Measurements from ENCODE around the gene ZBTB39. TPM values are rescaled to one million over a fixed set of nuclear protein-coding genes. Genes with fewer than 3 reads are reported as not detected.
"Not testable (repeated sequence)": the region's sequence is repeated elsewhere in the genome, so short reads cannot be mapped to it uniquely, and the experiment has no call there.

Gene ZBTB39
- total and polyA plus RNA-seq, 2 of the 13 experiments (the other 11 are each of a cell fraction or from before 2014, with no cell fraction given) = 6.5 to 6.9 TPM

DNA sequence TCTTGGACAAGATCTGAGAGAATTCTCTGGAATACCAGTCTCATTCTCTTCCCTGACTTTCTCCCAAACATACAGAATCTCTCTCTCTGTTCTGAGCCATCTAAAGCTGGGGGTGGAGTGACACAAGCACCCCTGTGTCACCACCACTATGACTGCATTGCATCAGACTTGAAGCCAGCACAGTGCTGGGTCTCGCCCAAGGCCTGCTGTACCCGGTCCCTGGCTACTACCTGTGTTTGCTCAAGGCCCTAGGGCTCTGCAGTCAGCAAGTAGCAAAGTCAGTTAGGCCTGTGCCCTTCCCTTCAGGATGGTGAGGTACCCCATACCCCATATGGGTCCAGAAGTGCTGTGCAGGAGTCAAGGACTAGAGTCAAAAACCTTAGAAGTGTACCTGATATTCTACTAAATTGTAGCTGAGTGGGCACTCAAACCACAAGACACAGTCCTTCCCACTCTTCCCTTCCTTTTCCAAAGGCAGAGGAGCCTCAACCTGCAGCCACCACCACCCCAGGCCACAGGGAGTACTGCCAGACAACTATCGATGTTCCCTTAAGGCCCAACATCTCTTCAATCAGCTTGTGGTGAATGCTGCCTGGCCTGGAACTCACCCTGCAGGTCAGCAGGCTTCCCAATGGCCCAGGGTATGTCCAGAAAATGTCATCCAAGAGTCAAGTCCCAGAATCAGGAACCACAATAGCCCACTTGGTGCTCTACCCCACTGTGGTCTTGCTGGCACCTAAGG is 27.8 kb downstream of the ZBTB39 start (continued):
- TF ChIP-seq HMGA1 (CRISPR knock-in tag; conservative IDR thresholded peaks at IDR 0.05) (no peak), PITX1 (CRISPR knock-in tag; IDR thresholded peaks at IDR 0.05) (no peak), ZNF20 (CRISPR knock-in tag; IDR thresholded peaks at IDR 0.05) (no peak), NFKBIZ (CRISPR knock-in tag; IDR thresholded peaks at IDR 0.05) (no peak), NCOA2 (CRISPR knock-in tag; IDR thresholded peaks at IDR 0.05) (no peak), AGO1 (IDR thresholded peaks at IDR 0.05; ENCODE audit: low read depth, low read length, poor library complexity, severe bottlenecking) (no peak), ZNF232 (CRISPR knock-in tag; IDR thresholded peaks at IDR 0.05; ENCODE audit: borderline replicate concordance) (no peak)
- TF ChIP-seq, protein P1, sequence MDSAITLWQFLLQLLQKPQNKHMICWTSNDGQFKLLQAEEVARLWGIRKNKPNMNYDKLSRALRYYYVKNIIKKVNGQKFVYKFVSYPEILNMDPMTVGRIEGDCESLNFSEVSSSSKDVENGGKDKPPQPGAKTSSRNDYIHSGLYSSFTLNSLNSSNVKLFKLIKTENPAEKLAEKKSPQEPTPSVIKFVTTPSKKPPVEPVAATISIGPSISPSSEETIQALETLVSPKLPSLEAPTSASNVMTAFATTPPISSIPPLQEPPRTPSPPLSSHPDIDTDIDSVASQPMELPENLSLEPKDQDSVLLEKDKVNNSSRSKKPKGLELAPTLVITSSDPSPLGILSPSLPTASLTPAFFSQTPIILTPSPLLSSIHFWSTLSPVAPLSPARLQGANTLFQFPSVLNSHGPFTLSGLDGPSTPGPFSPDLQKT (CRISPR knock-in tag; IDR thresholded peaks at IDR 0.05; ENCODE audit: borderline replicate concordance) = no peak
- TF ChIP-seq, protein P2, sequence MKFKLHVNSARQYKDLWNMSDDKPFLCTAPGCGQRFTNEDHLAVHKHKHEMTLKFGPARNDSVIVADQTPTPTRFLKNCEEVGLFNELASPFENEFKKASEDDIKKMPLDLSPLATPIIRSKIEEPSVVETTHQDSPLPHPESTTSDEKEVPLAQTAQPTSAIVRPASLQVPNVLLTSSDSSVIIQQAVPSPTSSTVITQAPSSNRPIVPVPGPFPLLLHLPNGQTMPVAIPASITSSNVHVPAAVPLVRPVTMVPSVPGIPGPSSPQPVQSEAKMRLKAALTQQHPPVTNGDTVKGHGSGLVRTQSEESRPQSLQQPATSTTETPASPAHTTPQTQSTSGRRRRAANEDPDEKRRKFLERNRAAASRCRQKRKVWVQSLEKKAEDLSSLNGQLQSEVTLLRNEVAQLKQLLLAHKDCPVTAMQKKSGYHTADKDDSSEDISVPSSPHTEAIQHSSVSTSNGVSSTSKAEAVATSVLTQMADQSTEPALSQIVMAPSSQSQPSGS (CRISPR knock-in tag; IDR thresholded peaks at IDR 0.05) = no peak
- TF ChIP-seq, protein P3, sequence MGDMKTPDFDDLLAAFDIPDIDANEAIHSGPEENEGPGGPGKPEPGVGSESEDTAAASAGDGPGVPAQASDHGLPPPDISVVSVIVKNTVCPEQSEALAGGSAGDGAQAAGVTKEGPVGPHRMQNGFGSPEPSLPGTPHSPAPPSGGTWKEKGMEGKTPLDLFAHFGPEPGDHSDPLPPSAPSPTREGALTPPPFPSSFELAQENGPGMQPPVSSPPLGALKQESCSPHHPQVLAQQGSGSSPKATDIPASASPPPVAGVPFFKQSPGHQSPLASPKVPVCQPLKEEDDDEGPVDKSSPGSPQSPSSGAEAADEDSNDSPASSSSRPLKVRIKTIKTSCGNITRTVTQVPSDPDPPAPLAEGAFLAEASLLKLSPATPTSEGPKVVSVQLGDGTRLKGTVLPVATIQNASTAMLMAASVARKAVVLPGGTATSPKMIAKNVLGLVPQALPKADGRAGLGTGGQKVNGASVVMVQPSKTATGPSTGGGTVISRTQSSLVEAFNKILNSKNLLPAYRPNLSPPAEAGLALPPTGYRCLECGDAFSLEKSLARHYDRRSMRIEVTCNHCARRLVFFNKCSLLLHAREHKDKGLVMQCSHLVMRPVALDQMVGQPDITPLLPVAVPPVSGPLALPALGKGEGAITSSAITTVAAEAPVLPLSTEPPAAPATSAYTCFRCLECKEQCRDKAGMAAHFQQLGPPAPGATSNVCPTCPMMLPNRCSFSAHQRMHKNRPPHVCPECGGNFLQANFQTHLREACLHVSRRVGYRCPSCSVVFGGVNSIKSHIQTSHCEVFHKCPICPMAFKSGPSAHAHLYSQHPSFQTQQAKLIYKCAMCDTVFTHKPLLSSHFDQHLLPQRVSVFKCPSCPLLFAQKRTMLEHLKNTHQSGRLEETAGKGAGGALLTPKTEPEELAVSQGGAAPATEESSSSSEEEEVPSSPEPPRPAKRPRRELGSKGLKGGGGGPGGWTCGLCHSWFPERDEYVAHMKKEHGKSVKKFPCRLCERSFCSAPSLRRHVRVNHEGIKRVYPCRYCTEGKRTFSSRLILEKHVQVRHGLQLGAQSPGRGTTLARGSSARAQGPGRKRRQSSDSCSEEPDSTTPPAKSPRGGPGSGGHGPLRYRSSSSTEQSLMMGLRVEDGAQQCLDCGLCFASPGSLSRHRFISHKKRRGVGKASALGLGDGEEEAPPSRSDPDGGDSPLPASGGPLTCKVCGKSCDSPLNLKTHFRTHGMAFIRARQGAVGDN (CRISPR knock-in tag; IDR thresholded peaks at IDR 0.05) = no peak
- TF ChIP-seq, protein P4, sequence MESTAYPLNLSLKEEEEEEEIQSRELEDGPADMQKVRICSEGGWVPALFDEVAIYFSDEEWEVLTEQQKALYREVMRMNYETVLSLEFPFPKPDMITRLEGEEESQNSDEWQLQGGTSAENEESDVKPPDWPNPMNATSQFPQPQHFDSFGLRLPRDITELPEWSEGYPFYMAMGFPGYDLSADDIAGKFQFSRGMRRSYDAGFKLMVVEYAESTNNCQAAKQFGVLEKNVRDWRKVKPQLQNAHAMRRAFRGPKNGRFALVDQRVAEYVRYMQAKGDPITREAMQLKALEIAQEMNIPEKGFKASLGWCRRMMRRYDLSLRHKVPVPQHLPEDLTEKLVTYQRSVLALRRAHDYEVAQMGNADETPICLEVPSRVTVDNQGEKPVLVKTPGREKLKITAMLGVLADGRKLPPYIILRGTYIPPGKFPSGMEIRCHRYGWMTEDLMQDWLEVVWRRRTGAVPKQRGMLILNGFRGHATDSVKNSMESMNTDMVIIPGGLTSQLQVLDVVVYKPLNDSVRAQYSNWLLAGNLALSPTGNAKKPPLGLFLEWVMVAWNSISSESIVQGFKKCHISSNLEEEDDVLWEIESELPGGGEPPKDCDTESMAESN (CRISPR knock-in tag; conservative IDR thresholded peaks at IDR 0.05) = no peak

DNA sequence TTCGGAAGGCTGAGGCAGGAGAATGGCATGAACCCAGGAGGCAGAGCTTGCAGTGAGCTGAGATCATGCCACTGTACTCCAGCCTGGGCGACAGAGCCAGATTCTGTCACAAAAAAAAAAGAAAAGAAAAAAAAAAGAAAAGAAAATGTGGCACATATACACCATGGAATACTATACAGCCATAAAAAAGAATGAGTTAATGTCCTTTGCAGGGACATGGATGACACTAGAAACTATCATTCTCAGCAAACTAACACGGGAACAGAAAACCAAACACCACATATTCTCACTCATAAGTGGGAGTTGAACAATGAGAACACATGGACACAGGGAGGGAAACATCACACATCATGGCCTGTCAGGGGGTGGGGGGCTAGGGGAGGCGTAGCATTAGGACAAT is 29.0 kb downstream of the ZBTB39 start:
- H3K27ac ChIP-seq (ENCODE audit: extremely low read length, insufficient read depth, low read length); H3K4me1 ChIP-seq (ENCODE audit: insufficient read depth, low read length); DNase-seq (ENCODE audit: low spot score); FAIRE-seq; H3K4me3 ChIP-seq (replicated peaks in 1 of 3; ENCODE audit: insufficient read depth in 1 of 3, low read depth in 2 of 3, low read length in 3 of 3); CTCF ChIA-PET (ENCODE audit: low intra/inter-chr PET ratio, low total read pairs); H3K36me3 ChIP-seq (replicated peaks in 1 of 2; ENCODE audit: control insufficient read depth in 1 of 2, insufficient read depth in 2 of 2, low read length in 2 of 2); H3K9me3 ChIP-seq (ENCODE audit: low read length); in situ Hi-C loops (cut with HindIII; ENCODE audit: extremely low pct_ligation_motif_present, low pct_unique_long_range_greater_than_20kb); ATAC-seq; POLR2A ChIA-PET; intact Hi-C loops (cut with micrococcal nuclease; ENCODE audit: unreplicated experiment); H4K20me1 ChIP-seq (ENCODE audit: insufficient read depth, low read length); H3K9ac ChIP-seq (ENCODE audit: insufficient read depth, low read depth, low read length); H3K79me2 ChIP-seq (ENCODE audit: insufficient read depth, low read length); H3K27me3 ChIP-seq (ENCODE audit: control insufficient read depth in 1 of 2, insufficient read depth in 2 of 2, low read length in 2 of 2); H2AFZ ChIP-seq (ENCODE audit: low read length); BruUV-seq (replicated peaks); H3K4me2 ChIP-seq (ENCODE audit: low read depth, low read length): not testable (repeated sequence)
- 35% methylated on average over 4 of the region's 4 CpGs for WGBS (ENCODE audit: low lambda C conversion rate)
